ENCODE measurements around the gene DAG1.

DNA sequence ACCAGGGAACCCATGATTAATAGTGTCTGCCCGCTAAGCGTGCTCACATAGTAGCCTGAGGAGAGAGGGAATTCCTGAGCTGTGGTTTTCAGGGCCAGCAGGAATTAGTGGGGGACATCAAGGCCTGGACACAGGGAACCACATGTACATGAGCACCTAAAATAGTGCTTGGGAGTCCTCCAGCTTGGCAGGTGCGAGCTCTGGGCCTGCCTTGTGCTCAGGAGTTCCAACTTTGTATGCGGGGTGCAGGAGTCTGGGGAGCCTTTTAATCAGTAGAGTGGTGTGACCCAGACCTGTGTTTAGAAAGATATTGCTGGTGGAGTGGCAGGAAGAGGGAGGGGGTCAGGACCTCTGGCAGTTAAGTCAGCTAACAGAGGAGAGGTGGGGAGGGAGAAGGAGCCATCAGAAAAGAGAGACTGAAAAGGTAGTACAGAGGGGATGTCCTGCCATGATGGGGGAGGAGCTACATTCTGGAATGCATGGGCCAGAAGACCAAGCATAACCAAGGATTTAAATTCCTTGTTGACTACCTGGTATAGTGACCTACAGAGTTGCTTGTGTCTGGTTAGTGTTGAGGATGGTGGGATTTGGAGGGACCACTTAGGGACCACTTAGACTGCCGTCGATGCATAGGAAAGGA, 1.9 kb downstream of the DAG1 start:
- no peak for TF ChIP-seq EZH2 (IDR thresholded peaks at IDR 0.05; ENCODE audit: low read depth)
- TF ChIP-seq, protein P1, sequence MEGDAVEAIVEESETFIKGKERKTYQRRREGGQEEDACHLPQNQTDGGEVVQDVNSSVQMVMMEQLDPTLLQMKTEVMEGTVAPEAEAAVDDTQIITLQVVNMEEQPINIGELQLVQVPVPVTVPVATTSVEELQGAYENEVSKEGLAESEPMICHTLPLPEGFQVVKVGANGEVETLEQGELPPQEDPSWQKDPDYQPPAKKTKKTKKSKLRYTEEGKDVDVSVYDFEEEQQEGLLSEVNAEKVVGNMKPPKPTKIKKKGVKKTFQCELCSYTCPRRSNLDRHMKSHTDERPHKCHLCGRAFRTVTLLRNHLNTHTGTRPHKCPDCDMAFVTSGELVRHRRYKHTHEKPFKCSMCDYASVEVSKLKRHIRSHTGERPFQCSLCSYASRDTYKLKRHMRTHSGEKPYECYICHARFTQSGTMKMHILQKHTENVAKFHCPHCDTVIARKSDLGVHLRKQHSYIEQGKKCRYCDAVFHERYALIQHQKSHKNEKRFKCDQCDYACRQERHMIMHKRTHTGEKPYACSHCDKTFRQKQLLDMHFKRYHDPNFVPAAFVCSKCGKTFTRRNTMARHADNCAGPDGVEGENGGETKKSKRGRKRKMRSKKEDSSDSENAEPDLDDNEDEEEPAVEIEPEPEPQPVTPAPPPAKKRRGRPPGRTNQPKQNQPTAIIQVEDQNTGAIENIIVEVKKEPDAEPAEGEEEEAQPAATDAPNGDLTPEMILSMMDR (conservative IDR thresholded peaks at IDR 0.05): no peak
